Renal cortical epithelial cell (primary cell): ENCODE measurements around the gene RBFOX2. TPM values are rescaled to one million over a fixed set of nuclear protein-coding genes. Genes with fewer than 3 reads are reported as not detected.
A peak's percentile ranks its signal among the peaks of the same experiment; 100 is the strongest.
"Not testable (repeated sequence)": the region's sequence is repeated elsewhere in the genome, so short reads cannot be mapped to it uniquely, and the experiment has no call there.

ENCODE experiments used
- DNase-seq: peaks from one replicate; pipeline ENCODE4 v3.0.0-alpha.2; 2011; ENCODE audit warnings: low read depth
- total RNA-seq: library from RNA; depleted of rRNA; stranded (reverse); fragments of >200 nt; gene quantifications from 2 replicates; pipeline ENCODE4 v1.2.3, GENCODE V29; 2014

RBFOX2 gene
- total RNA-seq, 1 donor from 2014 or later: 125 TPM

DNA sequence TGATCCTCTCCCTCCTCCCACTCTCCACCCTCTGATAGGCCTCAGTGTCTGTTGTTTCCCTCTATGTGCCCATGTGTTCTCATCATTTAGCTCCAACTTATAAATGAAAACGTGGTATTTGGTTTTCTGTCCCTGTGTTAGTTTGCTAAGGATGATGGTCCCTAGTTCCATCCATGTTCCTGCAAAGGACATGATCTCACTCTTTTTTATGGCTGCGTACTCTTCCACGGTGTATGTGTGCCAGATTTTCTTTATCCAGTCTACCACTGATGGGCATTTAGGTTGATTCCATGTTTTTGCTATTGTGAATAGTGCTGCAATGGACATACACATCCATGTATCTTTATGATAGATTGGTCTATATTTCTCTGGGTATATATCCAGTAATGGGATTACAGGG lies 15.9 kb upstream of the RBFOX2 start:
- not testable (repeated sequence) for DNase-seq

DNA sequence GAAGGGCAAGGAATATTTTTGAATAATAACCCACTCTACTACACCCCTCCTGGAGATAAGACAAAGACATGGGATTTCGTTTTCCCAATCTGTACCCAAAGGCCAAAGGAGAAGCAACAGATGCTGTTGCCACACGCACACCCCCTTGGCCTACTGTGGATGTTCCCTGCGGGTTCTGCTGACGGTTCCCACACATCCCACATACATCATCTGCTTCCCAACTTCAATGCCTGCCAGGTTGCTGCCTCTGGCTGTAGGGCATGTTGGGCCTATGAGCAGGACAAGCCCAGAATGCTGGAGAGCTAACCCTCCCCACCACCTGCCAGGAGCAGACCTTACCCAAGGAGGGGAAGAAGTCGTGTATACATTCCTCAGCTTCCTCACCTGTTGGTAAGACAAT lies 13.6 kb upstream of the RBFOX2 start:
- DNase-seq: no peak

DNA sequence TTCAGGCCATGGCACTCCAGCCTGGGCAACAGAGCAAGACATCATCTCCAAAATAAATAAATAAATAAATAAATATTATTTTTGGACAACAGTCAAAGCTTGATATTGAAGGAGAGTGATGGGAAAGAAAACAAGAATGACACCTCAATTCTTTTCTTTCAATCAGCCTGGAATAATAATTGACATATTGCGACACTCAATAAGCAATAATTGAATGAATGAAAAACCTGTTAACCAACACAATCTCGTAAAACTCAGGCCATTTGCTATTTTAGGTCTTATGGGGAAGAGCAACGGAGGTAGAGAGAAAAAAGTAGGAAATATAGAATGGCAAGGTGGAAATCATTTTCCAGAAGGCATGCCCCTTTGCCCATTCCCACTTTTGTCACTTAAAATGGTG lies 10.5 kb upstream of the RBFOX2 start:
- DNase-seq: no peak

DNA sequence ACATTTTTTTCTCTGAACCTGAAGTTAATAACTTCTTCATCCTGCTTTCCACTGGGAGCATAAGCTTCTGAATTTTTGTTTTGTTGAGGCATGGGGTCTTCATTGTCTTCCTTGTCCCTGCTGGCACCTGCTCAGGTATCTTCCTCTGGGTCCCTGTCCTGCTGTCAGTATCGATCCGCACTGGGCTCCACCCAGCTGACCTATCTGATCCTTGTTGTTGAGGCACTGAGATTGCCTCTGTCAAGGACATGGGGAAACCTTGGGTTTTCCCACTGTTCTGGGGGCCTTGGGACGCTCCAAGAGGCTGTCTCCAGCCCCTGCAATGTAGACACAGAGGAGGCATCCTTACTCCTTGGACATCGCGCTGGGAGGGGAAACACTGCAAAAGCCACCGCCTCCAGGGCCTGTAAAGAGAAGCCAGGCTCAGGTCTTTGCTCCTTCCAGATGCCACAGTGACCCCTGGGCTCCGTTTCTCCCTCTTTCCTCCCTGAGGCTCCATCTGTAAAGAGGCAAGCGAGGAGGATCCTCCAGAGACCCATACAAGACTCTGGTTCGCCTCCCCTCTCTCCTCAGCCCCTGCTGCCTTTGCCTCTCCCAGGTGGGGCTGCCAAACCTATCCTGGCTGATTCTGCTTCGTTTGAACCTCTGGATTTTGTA lies 8.6 kb upstream of the RBFOX2 start:
- DNase-seq: no peak

DNA sequence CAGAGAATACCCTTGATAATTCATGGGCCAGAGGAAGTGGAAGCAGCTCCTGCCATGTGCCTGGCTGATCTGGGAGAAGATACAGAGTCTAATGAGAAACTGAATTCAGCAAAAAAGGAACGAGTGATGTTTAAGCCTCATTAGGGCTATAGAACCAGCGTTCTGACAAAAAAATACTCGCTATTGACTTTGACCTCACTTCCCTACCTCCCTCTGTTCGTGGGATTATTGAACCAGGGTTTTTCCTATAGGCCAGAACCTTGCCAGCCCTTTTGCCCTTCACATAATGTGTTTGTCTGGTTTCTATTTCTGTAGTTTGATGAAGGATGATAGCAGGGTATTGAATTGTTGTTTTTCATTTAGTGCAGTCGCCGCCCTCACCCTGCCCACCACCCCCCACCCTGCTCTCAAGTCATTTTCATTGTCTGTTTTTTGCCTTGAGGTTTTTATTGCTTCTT lies 7.6 kb upstream of the RBFOX2 start:
- no peak for DNase-seq

DNA sequence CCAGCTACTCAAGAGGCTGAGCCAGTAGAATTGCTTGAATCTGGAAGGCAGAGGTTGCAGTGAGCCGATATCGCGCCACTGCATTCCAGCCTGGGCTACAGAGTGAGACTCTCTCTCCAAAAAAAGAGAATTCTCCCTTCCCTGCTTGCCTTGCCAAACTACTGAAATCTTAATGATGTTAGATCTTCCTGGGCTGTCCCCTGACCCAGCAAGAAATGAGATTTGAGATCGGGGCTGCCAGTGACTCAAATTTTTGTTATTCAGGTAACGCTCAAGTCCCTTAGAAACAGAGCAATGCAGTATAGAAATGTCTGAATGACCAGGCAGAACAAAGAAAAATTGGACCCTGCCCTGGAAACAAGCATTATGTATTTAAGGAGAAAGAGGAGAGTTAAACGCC lies 4.0 kb upstream of the RBFOX2 start:
- DNase-seq: no peak

DNA sequence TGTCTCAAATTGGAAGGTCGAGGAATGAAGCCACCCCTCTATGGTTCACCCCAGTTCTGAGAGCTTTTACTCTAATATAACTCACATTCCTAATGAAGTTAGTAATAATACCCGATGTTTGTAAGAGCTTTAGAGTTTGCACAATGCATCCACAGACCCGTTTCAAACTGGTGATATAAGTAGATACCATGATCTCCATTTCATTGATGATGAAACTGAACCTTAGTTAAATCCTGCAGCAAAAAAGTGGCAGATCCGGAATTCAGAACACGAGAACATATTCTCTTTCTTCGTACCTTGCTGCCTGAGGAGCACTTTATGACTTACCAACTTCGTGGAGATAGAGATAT lies 757 bp upstream of the RBFOX2 start:
- DNase-seq: no peak

DNA sequence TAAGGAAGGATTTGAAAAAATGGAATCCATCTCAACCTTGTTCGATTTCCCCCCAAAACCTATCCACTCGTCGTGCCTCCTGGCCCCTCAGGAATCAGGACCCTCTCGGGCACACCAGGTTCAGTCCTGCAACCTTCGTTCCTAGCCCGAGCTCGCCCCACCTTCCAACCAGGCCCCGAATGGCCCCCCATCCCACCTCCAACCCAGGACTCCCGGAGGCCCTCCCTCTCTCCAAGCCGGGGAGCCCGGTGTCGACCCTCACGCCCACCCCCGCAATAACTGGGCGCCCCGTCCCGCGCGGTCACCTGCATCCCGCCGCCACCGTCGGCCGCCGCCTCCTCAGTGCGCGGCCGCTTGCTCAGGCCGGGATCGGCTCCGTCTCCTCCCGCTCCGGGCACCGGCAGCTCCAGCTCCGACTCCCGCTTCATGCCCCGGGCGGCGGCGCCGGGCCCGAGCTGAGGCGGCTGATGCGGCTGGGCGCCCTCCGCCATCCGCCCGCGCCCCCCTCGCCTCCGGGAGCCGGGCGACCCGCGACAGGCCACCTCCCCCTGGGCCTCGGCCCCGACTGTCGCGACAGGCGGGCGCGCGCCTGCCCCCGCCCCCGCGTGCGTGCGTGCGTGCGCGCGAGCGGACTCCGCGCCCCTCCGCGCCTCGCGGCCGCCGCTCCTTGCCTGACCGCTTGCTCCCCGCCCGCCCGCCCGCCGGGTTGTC lies 534 bp downstream of the RBFOX2 start:
- DNase-seq: no peak

DNA sequence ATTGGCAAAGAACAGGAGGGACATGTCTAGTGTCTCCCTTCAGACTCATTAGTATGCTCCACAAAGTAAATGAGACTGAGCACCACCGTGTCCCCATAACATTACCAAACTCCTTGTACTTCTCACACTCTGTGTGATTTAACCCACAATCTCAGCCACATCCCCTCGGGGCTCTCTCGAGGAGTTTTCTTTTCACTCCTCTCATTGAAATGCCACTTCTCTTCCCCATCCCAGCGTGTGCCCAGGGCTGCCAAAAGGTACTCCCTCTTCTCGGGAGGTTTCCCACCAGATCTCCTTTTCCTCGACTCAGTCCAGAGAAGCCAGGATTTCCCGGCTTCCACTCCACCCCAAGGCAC lies 1.1 kb downstream of the RBFOX2 start:
- no peak for DNase-seq

DNA sequence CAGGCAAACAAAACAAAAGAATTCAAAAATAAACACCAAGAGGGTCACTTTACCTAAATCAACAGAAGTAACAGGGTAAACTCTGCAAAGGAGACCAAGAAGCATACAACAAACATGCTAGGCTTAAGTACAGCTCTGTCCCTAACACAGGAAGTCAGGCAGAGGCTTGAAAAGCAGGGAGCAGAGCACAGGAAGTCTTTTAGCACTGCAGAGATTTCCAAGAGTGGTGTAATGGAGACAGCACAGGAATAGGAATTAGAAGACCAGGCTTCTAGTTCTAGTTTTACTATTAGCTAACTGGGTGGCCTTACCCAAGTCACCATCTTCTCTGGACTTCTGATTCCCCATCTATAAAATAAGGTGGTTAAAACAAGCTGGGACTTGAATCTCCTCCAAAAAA lies 1.9 kb downstream of the RBFOX2 start:
- DNase-seq: peak; percentile 46

DNA sequence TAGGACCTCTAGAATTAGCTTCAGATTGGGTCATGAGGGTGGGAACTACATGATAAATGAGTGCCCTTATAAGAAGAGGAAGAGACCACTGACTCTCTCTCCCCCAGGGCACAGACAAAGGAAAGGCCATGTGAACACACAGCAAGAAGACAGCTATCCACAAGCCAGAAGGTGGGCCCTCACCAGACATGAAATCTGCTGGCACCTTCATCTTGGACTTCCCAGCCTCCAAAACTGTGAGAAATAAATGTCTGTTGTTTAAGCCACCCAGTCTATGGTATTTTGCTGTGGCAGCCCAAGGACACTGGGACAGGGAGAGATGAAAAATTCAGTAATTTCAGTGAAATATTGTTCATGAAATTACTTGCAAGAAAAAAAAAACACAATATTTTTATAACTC lies 5.9 kb downstream of the RBFOX2 start:
- no peak for DNase-seq

DNA sequence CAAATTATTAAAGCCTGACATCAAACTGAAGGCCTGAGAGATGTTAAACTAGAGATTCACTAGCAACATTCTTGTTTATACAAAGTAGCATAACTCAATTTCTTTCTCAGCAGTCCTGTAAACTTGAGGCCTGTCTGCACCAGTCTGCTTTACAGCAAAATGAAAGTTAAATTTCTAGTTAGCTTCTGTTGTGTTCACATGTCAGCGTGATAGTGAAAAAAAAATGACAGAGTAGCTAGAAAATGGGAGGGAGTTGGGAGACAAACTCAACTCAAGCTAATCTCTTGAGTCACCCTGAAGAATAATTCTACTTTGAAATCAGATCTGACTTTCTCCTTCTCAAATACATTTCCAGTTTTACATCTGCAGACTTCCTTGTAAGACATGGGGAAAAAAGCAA lies 6.5 kb downstream of the RBFOX2 start:
- DNase-seq: no peak

DNA sequence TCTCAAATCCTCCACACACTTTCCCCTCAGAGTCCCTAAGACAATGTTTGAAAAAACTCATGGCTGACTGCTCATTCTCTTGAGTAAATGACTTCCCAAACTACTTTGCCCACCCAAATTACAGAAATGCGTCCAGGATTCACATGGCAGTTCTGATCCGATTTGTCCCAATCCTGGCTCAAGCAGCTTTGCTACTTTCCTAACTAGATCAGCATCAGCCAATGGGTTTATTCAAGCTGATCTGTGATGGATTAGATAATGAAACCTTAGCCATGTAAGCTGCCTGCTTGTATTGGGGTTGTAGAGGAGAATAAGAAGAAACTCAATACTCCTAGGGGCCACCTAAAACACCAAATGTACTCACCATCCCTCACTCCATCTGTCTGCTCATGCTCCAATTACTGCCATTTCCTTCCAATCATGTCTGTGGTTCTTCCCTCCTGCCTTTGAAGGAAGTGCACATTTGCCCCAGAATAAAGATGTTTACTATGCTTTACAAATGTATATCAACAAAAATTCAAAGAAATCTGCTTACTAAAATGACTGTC lies 6.9 kb downstream of the RBFOX2 start:
- no peak for DNase-seq

DNA sequence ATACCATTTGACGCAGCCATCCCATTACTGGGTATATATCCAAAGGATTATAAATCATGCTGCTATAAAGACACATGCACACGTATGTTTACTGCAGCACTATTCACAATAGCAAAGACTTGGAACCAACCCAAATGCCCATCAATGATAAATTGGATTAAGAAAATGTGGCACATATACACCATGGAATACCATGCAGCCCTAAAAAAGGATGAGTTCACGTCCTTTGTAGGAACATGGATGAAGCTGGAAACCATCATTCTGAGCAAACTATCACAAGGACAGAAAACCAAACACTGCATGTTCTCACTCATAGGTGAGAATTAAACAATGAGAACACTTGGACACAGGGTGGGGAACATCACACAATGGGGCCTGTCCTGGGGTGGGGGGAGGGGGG lies 7.8 kb downstream of the RBFOX2 start:
- DNase-seq: not testable (repeated sequence)

DNA sequence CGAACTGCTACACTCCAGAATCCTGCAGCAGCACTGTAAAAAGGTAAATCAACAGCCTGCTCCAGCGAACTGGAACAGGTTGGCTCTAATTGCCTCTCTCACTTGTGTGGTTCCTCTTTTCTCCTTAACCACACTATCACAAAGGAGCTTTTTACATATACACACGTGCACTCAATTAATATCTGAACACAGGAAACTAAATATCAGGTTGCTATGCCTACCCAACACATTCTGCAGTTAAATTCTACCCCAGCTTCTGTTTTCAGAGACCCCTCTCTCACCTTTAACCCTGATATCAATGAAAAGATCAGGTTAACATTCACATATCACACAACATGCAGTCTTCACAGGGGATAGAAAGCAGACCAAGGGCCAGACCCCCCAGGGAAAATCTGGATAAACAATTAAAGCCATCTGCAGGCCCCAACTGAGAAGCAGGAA lies 11.0 kb downstream of the RBFOX2 start:
- peak; percentile 59 for DNase-seq

DNA sequence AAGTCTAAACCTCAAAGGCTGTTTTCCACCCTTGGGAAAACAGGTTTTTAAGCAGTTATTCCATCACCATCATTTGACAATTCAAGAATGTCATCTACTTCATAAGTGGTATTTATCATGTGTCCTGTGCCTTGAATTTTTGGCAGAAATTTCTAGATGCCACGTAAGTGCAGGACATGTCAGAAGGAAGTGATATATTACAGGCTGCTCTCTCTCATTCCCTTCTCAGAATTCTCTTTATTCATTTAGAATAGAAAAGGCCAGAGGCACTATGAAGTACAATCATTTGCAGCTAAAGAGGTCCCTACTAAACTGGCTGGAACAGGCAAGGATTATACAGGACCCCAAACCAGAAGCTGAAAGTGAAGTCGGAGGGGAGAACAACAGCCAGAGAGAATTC lies 11.9 kb downstream of the RBFOX2 start:
- no peak for DNase-seq

DNA sequence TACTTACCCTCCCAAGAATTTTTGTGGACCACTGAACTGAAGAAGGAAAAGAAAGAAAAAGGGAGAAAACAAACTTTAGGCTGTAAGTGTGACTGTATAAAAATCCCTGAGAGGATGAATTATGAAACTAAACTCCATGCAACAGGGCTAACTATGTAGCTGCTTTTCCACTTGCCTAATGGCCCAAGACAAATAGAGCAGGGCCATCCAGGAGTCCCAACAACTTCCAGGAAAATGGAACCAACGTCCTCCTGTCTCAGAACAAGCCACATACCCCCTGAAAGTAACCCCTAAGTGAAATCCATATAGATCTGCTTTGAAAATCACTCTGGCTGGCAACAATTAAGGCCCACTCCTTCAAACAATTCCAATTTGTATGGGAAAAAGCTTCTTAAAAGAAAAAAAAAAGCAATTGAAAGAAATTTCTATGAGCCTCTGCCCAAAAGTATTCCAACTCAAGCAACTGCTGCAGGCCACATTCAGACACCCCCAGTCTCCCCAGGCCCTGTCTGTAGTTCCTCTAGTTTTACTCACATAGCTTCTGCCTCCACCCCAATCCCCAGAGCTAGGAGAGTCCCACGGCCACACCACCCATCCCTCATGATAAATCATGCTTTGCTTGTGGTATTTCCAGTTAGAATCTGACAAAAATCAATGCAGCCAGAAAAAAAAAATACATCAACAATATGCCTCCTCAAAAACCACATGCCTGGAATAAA lies 12.7 kb downstream of the RBFOX2 start:
- DNase-seq: no peak

DNA sequence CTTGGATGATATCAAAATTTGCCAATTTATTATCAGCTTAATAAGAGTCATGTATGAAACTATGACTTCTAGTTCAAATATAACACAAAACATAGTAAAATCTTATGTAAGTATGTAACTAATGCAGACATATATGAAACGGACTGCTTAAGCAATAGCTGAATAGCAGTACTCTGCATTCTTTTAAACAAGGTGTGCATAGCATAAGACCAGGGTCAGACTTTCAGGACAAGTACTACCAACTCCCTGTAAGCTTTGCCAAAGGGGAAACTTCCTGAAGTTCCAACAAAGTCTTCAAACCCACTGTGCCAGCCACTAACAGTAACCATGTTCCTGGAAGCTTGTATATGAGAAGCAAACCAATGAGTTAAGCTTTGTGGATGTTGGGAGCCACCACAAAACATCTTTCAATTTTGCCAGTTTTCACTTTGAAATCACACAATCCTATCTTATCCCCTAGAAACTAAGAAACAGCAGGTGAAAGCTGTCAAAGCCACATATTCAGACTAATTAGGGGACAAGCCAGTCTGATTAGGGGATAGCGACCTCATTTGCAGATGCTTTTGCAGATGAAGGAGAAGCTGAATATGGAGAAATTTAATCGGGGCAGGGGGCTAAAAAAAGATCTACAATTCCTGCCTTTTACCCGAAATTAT lies 13.3 kb downstream of the RBFOX2 start:
- DNase-seq: no peak

DNA sequence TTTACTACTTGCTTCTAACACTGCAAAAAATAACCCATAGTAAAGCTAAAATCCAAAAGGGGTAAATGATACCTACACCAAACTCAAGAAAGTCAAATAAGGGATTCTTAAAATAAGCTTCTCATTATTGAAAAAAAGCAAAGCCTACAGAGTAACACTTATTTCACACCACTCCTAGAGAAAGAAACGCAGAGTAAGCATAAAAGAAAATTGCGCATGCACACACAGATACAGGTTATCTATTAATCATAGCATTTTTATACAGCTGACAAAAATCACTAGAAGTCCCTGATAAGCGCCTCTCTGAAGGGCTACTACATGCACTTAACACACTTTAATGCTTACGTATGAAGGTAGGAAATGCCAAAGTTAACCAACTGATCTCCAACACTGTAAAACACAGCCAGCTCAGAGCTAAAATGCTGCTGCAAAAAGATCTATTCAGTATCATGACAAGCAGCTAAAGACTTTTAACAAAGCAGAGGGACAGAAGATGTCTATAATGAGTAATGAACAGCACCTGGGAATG lies 14.0 kb downstream of the RBFOX2 start:
- no peak for DNase-seq

DNA sequence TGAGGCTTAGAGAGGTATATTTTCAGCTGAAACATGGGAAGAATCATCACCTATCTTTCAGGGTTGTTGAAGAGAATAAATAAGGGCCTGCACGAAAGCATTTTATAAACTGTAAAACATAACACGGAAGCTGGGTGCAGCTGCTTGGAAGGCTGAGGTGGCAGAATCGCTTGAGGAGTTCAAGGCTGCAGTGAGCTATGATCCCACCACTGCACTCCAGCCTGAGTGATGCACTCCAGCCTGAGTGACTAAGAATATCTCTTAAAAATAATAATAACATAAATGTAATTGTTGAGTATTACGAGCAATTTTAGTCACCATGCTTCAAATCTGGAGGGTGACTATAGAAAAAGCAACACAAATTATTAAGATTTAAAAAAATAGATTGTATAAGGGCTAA lies 16.3 kb downstream of the RBFOX2 start:
- DNase-seq: no peak

DNA sequence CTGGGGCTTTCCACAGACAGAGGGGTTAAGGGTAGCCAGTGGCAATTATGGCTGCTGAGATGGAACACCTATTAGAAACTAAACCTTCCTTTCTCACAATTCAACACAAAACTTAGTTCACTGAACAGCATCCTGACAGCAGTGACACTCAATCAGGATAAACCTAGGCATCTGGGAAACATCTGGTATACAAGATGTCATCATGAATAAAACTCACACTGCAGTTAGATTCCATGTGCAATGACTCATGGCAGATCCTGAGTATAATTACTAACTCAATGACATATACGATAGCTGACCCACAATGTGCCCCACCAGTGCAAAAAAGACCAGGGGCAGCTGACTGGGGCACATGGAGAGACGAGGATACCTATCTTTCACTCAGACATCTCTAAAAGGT lies 17.7 kb downstream of the RBFOX2 start:
- DNase-seq: peak; percentile 60

DNA sequence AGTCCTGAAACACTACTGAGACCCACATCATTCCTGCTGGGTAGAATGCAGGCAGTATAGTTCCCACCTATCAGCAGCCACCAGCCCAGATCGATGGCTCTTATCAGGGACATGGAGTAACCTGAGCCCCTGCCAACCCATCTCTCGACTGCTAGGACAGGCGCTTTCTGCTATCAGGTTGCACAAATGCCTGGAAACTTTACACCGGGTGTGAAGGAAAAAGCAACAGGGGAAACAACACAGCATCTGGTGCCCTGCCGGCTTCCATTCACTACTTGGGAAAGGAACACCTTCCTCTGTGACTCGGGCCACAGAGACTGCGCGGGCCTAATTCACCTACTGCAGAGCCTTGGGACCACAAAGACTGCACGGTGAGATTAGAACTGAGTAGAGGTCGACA lies 18.5 kb downstream of the RBFOX2 start:
- no peak for DNase-seq
